Stomach (tissue), 9 donors: Measurements from ENCODE around the gene HSD17B12. TPM values are rescaled to one million over a fixed set of nuclear protein-coding genes. Genes with fewer than 3 reads are reported as not detected.

Source experiments
- DNase-seq, 2 donors: peaks; one replicate each; pipeline versions ENCODE4 v3.0.0 to v3.0.0-alpha.2; 2013 to 2019
- H3K27ac ChIP-seq, 5 donors: fragments of 200-600 bp in 4 of 5; sonication (generic) in 4 of 5; one replicate each; pipeline ENCODE4 v1.5.1; 2013 to 2019; ENCODE audit warnings: mild to moderate bottlenecking in 1 of 5, moderate library complexity in 1 of 5
- H3K27me3 ChIP-seq, 3 donors: fragments of 200-600 bp; sonication (generic); one replicate each; pipeline ENCODE4 v1.5.1; 2017 to 2019; ENCODE audit warnings: mixed run types in 1 of 3
- H3K36me3 ChIP-seq, 4 donors: fragments of 200-600 bp; sonication (generic); 1 replicate in 3 of 4; 2 replicates in 1 of 4; pipeline ENCODE4 v1.5.1; 2016 to 2019
- H3K4me1 ChIP-seq, 4 donors: fragments of 200-600 bp; sonication (generic); one replicate each; pipeline ENCODE4 v1.5.1; 2016 to 2019
- H3K4me3 ChIP-seq, 4 donors: fragments of 200-600 bp; sonication (generic) in 3 of 4; one replicate each; pipeline ENCODE4 v1.5.1; 2016 to 2019; ENCODE audit warnings: mild to moderate bottlenecking in 1 of 4
- H3K9me3 ChIP-seq, 4 donors: fragments of 200-600 bp; sonication (generic); one replicate each; pipeline ENCODE4 v1.5.1; 2016 to 2019
- CTCF ChIP-seq, 7 experiments: fragments of 450-650 bp in 4 of 7; fragments of 200-600 bp in 3 of 7; sonication (generic) in 3 of 7; IDR thresholded peaks; one replicate each; pipeline ENCODE4 v1.5.1; 2016 to 2019; ENCODE audit warnings: antibody characterized with exemption in 7 of 7, control low read depth in 2 of 7, mild to moderate bottlenecking in 1 of 7
- EP300 ChIP-seq: sonication (generic); formaldehyde crosslinking; IDR thresholded peaks from one replicate; pipeline ENCODE4 v1.6.1; 2017; ENCODE audit warnings: antibody characterized with exemption
- POLR2A ChIP-seq, 4 donors: fragments of 450-650 bp; IDR thresholded peaks; one replicate each; pipeline ENCODE4 v1.6.1; 2016; ENCODE audit warnings: antibody characterized with exemption in 4 of 4, control low read depth in 2 of 4, mild to moderate bottlenecking in 1 of 4, moderate library complexity in 1 of 4
- POLR2AphosphoS5 ChIP-seq, 3 donors: sonication (generic); formaldehyde crosslinking; IDR thresholded peaks; one replicate each; pipeline ENCODE4 v1.6.1; 2016; ENCODE audit warnings: antibody characterized with exemption in 3 of 3
- WGBS, 5 donors: extraction: QIAGEN DNeasy Blood & Tissue Kit in 3 of 5; methylation state at CpG; one replicate each; pipeline versions ENCODE4 v1.1.5 to v1.1.7; 2013 to 2018; 5-methylcytosine and 5-hydroxymethylcytosine counted together
- intact Hi-C: fragments of 100-400 bp; cut with DNase I; formaldehyde crosslinking; loops from one replicate; pipeline ENCODE4 v1.15.1; 2023; ENCODE audit warnings: low total_unique reads
- polyA plus RNA-seq, 3 donors: library from polyadenylated mRNA; stranded (reverse); fragments of 200-250 nt; gene quantifications; one replicate each; pipeline ENCODE4 v1.2.3, GENCODE V29; 2013
- total RNA-seq, 5 donors: library from RNA; depleted of rRNA; stranded (reverse); fragments of >200 nt; gene quantifications; one replicate each; pipeline versions ENCODE4 v1.1.0 to v1.2.3, GENCODE V29; 2014 to 2016
- donor health status: healthy with polysubstance abuse.
- donor health status: Bipolar disorder and iron deficiency.
- donor health status: healthy.

The HSD17B12 gene
- total and polyA plus RNA-seq, 8 donors: 25.8 to 169 (median 52.4) TPM

GRCh38 chr11:43806976-43807375 lies 126.4 kb downstream of the HSD17B12 start:
- H3K36me3 ChIP-seq: peaks cover 0 to 19% (median 16%) of the 10 kb centered on the region in 4 donors
- no peaks in the 10 kb centered on the region for H3K27me3 ChIP-seq
- no peak for TF ChIP-seq CTCF (IDR thresholded peaks at IDR 0.05)
- no peak for TF ChIP-seq POLR2AphosphoS5 (IDR thresholded peaks at IDR 0.05)
- no peak for TF ChIP-seq POLR2A (IDR thresholded peaks at IDR 0.05)
- TF ChIP-seq EP300: no peak
- no peak for DNase-seq
- intact Hi-C loops: no loop called here
- no peaks in the 10 kb centered on the region for H3K4me1 ChIP-seq
- no peak overlapping the region for H3K4me3 ChIP-seq
- WGBS, 5 donors: 91 to 97% (median 96%) methylated on average over 3 of the region's 3 CpGs
- H3K27ac ChIP-seq: no peak overlapping the region
- no peaks in the 10 kb centered on the region for H3K9me3 ChIP-seq

GRCh38 chr11:43810929-43811596 lies 130.5 kb downstream of the HSD17B12 start:
- Histone ChIP-seq H3K36me3 (peaks cover 0 to 17% (median 14%) of the 10 kb centered on the region in 4 donors), H3K27ac (no peak overlapping the region), H3K4me3 (no peak overlapping the region), H3K4me1 (no peaks in the 10 kb centered on the region), H3K9me3 (no peaks in the 10 kb centered on the region), H3K27me3 (no peaks in the 10 kb centered on the region)
- intact Hi-C loops: no loop called here
- peak in 1 of 2 donors; percentile 33 for DNase-seq
- no peak for TF ChIP-seq CTCF (IDR thresholded peaks at IDR 0.05)
- WGBS, 5 donors: 75 to 87% (median 83%) methylated on average over 7 of the region's 7 CpGs

- Histone ChIP-seq H3K27me3 (no peaks in the 10 kb centered on the region), H3K36me3 (peaks cover 0 to 19% (median 16%) of the 10 kb centered on the region in 4 donors), H3K4me1 (no peaks in the 10 kb centered on the region), H3K27ac (no peak overlapping the region), H3K4me3 (no peak overlapping the region), H3K9me3 (no peaks in the 10 kb centered on the region)
- TF ChIP-seq EP300 (no peak), POLR2A (IDR thresholded peaks at IDR 0.05) (no peak), POLR2AphosphoS5 (IDR thresholded peaks at IDR 0.05) (no peak), CTCF (IDR thresholded peaks at IDR 0.05) (no peak)
- intact Hi-C loops: no loop called here
- DNase-seq: no peak
Measured at GRCh38 chr11:43812471-43812870, 131.9 kb downstream of the HSD17B12 start.

GRCh38 chr11:43818220-43818619 lies 137.7 kb downstream of the HSD17B12 start:
- Histone ChIP-seq H3K4me1 (no peaks in the 10 kb centered on the region), H3K27me3 (no peaks in the 10 kb centered on the region), H3K4me3 (no peak overlapping the region), H3K36me3 (peaks cover 0 to 40% (median 24%) of the 10 kb centered on the region in 4 donors), H3K9me3 (no peaks in the 10 kb centered on the region), H3K27ac (no peak overlapping the region)
- intact Hi-C loops: no loop called here
- no peak for DNase-seq
- 83 to 92% (median 89%) methylated on average over 1 of the region's 1 CpG for WGBS, 5 donors
- TF ChIP-seq POLR2AphosphoS5 (IDR thresholded peaks at IDR 0.05) (no peak), EP300 (no peak), POLR2A (IDR thresholded peaks at IDR 0.05) (no peak), CTCF (IDR thresholded peaks at IDR 0.05) (no peak)
